GM12878 (cell line): ENCODE measurements around the gene PLSCR1. TPM values are rescaled to one million over a fixed set of nuclear protein-coding genes. Genes with fewer than 3 reads are reported as not detected.

Source experiments
- ATAC-seq: fragments of 200-7000 bp; cut with Tn5 transposase; 3 replicates; pipeline ENCODE4 v1.9.1; 2020; ENCODE audit warnings: mild to moderate bottlenecking, moderate library complexity
- BruUV-seq: library from RNA; stranded (reverse); fragments of 400-500 nt; replicated peaks from 2 replicates; lab custom pipeline; 2021; lab: Mats Ljungman, UMichigan
- CTCF ChIA-PET: fragments of 300-600 bp; sonication (Branson Sonifier 250); formaldehyde crosslinking; extraction: SDS; loops from one replicate; lab custom pipeline; 2021; ENCODE audit warnings: inconsistent platforms; lab: Yijun Ruan, JAX
- POLR2A ChIA-PET: fragments of 350-600 bp; formaldehyde crosslinking; extraction: SDS; loops from one replicate; lab custom pipeline; 2021; ENCODE audit warnings: inconsistent platforms; lab: Charles Lee
- RAD21 ChIA-PET: fragments of 300-600 bp; sonication (Branson Sonifier 250); formaldehyde crosslinking; loops from one replicate; lab custom pipeline; 2023; ENCODE audit warnings: antibody characterized with exemption; ENCODE audit not compliant: unreplicated experiment; lab: Charles Lee
- SMC1A ChIA-PET: fragments of 300-600 bp; sonication (Branson Sonifier 250); formaldehyde crosslinking; loops from one replicate; lab custom pipeline; 2023; ENCODE audit not compliant: unreplicated experiment, uncharacterized antibody; lab: Charles Lee
- DNase-seq: peaks from one replicate; pipeline ENCODE4 v3.0.0-alpha.2; 2011; ENCODE audit warnings: low read depth, low spot score
- FAIRE-seq: peaks from 3 replicates; lab custom pipeline; 2011; peaks lifted over from hg19 to GRCh38; lab: Jason Lieb, UNC
- H2AFZ ChIP-seq: 2 replicates; pipeline ENCODE4 v1.6.0; 2011; ENCODE audit warnings: low read depth, low read length, control low read depth; ENCODE audit not compliant: control insufficient read depth
- H3K27ac ChIP-seq: 2 replicates; pipeline ENCODE4 v1.5.1; 2011; ENCODE audit warnings: control low read depth; ENCODE audit not compliant: control insufficient read depth, insufficient read depth
- H3K27me3 ChIP-seq, 2 experiments: replicated peaks in 1 of 2; 2 replicates each; pipeline versions ENCODE4 v1.6.0 to v1.6.1; 2011; ENCODE audit warnings: low read length in 1 of 2; ENCODE audit not compliant: control insufficient read depth in 2 of 2, insufficient read depth in 2 of 2
- H3K36me3 ChIP-seq, 2 experiments: 2 replicates each; pipeline ENCODE4 v1.5.1; 2011; ENCODE audit warnings: low read length in 1 of 2; ENCODE audit not compliant: control insufficient read depth in 2 of 2, insufficient read depth in 2 of 2
- H3K4me1 ChIP-seq: 2 replicates; pipeline ENCODE4 v1.6.1; 2011; ENCODE audit warnings: mild to moderate bottlenecking, low read length, moderate library complexity, mixed read lengths; ENCODE audit not compliant: control insufficient read depth, insufficient read depth
- H3K4me2 ChIP-seq: 2 replicates; pipeline ENCODE4 v1.6.0; 2011; ENCODE audit warnings: control low read depth; ENCODE audit not compliant: control insufficient read depth, insufficient read depth
- H3K4me3 ChIP-seq: fragments of 200-600 bp; sonication (generic); 2 replicates; pipeline ENCODE4 v1.5.1; 2016
- H3K79me2 ChIP-seq: 2 replicates; pipeline ENCODE4 v1.6.0; 2011; ENCODE audit warnings: low read length; ENCODE audit not compliant: control insufficient read depth, insufficient read depth
- H3K9ac ChIP-seq: 2 replicates; pipeline ENCODE4 v1.8.0; 2011; ENCODE audit warnings: low read length, control low read depth, mixed read lengths; ENCODE audit not compliant: control insufficient read depth, insufficient read depth
- H3K9me3 ChIP-seq: replicated peaks from 3 replicates; pipeline ENCODE4 v1.5.1; 2011; ENCODE audit warnings: mild to moderate bottlenecking, low read length; ENCODE audit not compliant: control insufficient read depth, insufficient read depth
- H4K20me1 ChIP-seq: 2 replicates; pipeline ENCODE4 v1.6.0; 2011; ENCODE audit not compliant: control insufficient read depth, insufficient read depth
- ASH2L ChIP-seq: fragments of 300-600, 200-600 bp; sonication (generic); IDR thresholded peaks from 2 replicates; pipeline ENCODE4 v1.6.1; 2017; ENCODE audit warnings: low read depth, mild to moderate bottlenecking, borderline replicate concordance
- BRCA1 ChIP-seq: IDR thresholded peaks from 2 replicates; pipeline ENCODE4 v1.6.1; 2011; ENCODE audit warnings: low read depth, low read length, improper control_type of control experiment
- CEBPB ChIP-seq, 2 experiments: fragments of 150-350 bp in 1 of 2; IDR thresholded peaks; 2 replicates each; pipeline ENCODE4 v1.6.1; 2012 to 2014; ENCODE audit warnings: low read depth in 2 of 2, low read length in 2 of 2, borderline replicate concordance in 1 of 2, inconsistent platforms in 1 of 2
- CHD4 ChIP-seq: fragments of 200-600 bp; sonication (generic); IDR thresholded peaks from 2 replicates; pipeline ENCODE4 v1.6.1; 2016; ENCODE audit warnings: mild to moderate bottlenecking
- GATAD2B ChIP-seq: fragments of 450-650 bp; conservative IDR thresholded peaks from 2 replicates; pipeline ENCODE4 v1.6.1; 2017; ENCODE audit warnings: low read depth, mild to moderate bottlenecking, moderate library complexity
- HDGF ChIP-seq: fragments of 450-650 bp; IDR thresholded peaks from 2 replicates; pipeline ENCODE4 v1.6.1; 2016; ENCODE audit warnings: antibody characterized with exemption
- JUND ChIP-seq: IDR thresholded peaks from 2 replicates; pipeline ENCODE4 v1.6.1; 2012; ENCODE audit warnings: low read depth, mild to moderate bottlenecking, low read length, improper control_type of control experiment, moderate library complexity
- MYB ChIP-seq: fragments of 150-350 bp; IDR thresholded peaks from 2 replicates; pipeline ENCODE4 v1.6.1; 2014; ENCODE audit warnings: mild to moderate bottlenecking, low read depth, low read length, borderline replicate concordance
- NBN ChIP-seq: fragments of 450-650 bp; IDR thresholded peaks from 2 replicates; pipeline ENCODE4 v1.6.1; 2016
- NFYB ChIP-seq: IDR thresholded peaks from 2 replicates; pipeline ENCODE4 v1.6.1; 2011; ENCODE audit warnings: low read depth, mild to moderate bottlenecking, low read length, improper control_type of control experiment, moderate library complexity; ENCODE audit not compliant: insufficient read depth
- POU2F2 ChIP-seq: IDR thresholded peaks from 3 replicates; pipeline ENCODE4 v1.6.1; 2011; ENCODE audit warnings: low read depth, mild to moderate bottlenecking, low read length, borderline replicate concordance
- RCOR1 ChIP-seq: conservative IDR thresholded peaks from 2 replicates; pipeline ENCODE4 v1.6.1; 2012; ENCODE audit warnings: low read depth, low read length, improper control_type of control experiment
- RUNX3 ChIP-seq: IDR thresholded peaks from 2 replicates; pipeline ENCODE4 v1.6.1; 2012; ENCODE audit warnings: low read length, inconsistent platforms
- STAT3 ChIP-seq: IDR thresholded peaks from 2 replicates; pipeline ENCODE4 v1.6.1; 2011; ENCODE audit warnings: low read depth, low read length, improper control_type of control experiment
- TBL1XR1 ChIP-seq: IDR thresholded peaks from 2 replicates; pipeline ENCODE4 v1.6.1; 2012; ENCODE audit warnings: low read depth, low read length, improper control_type of control experiment
- YBX1 ChIP-seq: fragments of 450-650 bp; IDR thresholded peaks from 2 replicates; pipeline ENCODE4 v1.6.1; 2016; ENCODE audit warnings: antibody characterized with exemption
- ZBED1 ChIP-seq: IDR thresholded peaks from 2 replicates; pipeline ENCODE4 v1.6.1; 2016; ENCODE audit warnings: borderline replicate concordance
- WGBS: methylation state at CpG from one replicate; pipeline ENCODE4 v1.1.6; 2016; ENCODE audit warnings: low lambda C conversion rate; ENCODE audit not compliant: insufficient replicate concordance, insufficient coverage; ENCODE audit errors: missing lambda C conversion rate; 5-methylcytosine and 5-hydroxymethylcytosine counted together
- in situ Hi-C: fragments of 300-500 bp; cut with MboI; formaldehyde crosslinking; loops from 9 replicates; pipeline ENCODE4 v1.14.3; 2018; ENCODE audit warnings: mixed read lengths
- intact Hi-C: fragments of 100-400 bp; cut with micrococcal nuclease; formaldehyde crosslinking; loops from one replicate; pipeline ENCODE4 v1.14.2; 2022; ENCODE audit not compliant: unreplicated experiment
- polyA plus RNA-seq, 11 experiments: library from polyadenylated mRNA; depleted of rRNA in 4 of 11; unstranded in 6 of 11; stranded (reverse) in 5 of 11; fragments of >200 nt; fragmentation: Nextera tagmentation in 4 of 11; fragmentation: Illumina TruSeq in 1 of 11; extraction: Ambion mirVana in 4 of 11; extraction: Trizol in 1 of 11; gene quantifications; 1 replicate in 1 of 11; 2 replicates in 10 of 11; pipeline versions ENCODE4 v1.2.1 to v1.2.3, GENCODE V29; 2011 to 2016; ENCODE audit warnings: inconsistent platforms in 2 of 11, missing spikeins in 2 of 11, low read depth in 1 of 11
- total RNA-seq, 4 experiments: library from RNA; depleted of rRNA in 3 of 4; stranded (reverse); fragments of >200 nt in 3 of 4; fragmentation: Illumina TruSeq in 1 of 4; extraction: Trizol in 1 of 4; gene quantifications; 2 replicates each; pipeline versions ENCODE4 v1.2.1 to v1.2.3, GENCODE V29; 2013 to 2021
- TF ChIP-seq, protein P1 (sequence below): fragments of 450-650 bp; IDR thresholded peaks from 2 replicates; pipeline ENCODE4 v1.6.1; 2016; ENCODE audit warnings: mild to moderate bottlenecking

The PLSCR1 gene
- total and polyA plus RNA-seq, 10 of the 15 experiments (the other 5 are each of a cell fraction or from before 2014, with no cell fraction given): 35.4 to 77.8 (median 41.1) TPM

- Histone ChIP-seq H3K79me2 (no peaks in the 10 kb centered on the region), H4K20me1 (no peaks in the 10 kb centered on the region), H3K36me3 (no peaks in the 10 kb centered on the region), H3K9me3 (no peaks in the 10 kb centered on the region), H3K4me2 (no peak overlapping the region), H3K9ac (no peak overlapping the region), H3K27ac (no peak overlapping the region), H3K4me3 (no peak overlapping the region), H3K4me1 (no peaks in the 10 kb centered on the region), H3K27me3 (no peaks in the 10 kb centered on the region), H2AFZ (no peak overlapping the region)
- ATAC-seq: no peak
- POLR2A ChIA-PET: no interaction called here
- TF ChIP-seq MYB: no peak
- TF ChIP-seq YBX1: no peak
- TF ChIP-seq RUNX3: no peak
- no peak for TF ChIP-seq RCOR1
- TF ChIP-seq JUND: no peak
- TF ChIP-seq HDGF: no peak
- TF ChIP-seq ZBED1: no peak
- TF ChIP-seq NFYB: no peak
- TF ChIP-seq STAT3: no peak
- no peak for FAIRE-seq
- SMC1A ChIA-PET: interaction anchor here (1.0 to 1.6 kb wide), 3 partner anchors 12 to 348 kb away, joined by 3 to 4 read pairs (median 3); no protein-coding TSS in a partner anchor
- in situ Hi-C loops (no loop called here), intact Hi-C loops (no loop called here)
- BruUV-seq: no TSS peak
- CTCF ChIA-PET: interaction anchor here (1.4 kb wide), 1 partner anchor 378 kb away, joined by 5 read pairs; no protein-coding TSS in a partner anchor
- no peak for DNase-seq
- RAD21 ChIA-PET: interaction anchor here (1.3 kb wide), 1 partner anchor 28 kb away, joined by 3 read pairs; no protein-coding TSS in a partner anchor
- 2% methylated on average over 3 of the region's 3 CpGs for WGBS
Observed at GRCh38 chr3:146569314-146569713, 24.9 kb upstream of the PLSCR1 start.

GRCh38 chr3:146566138-146566537, 21.7 kb upstream of the PLSCR1 start:
- no TSS peak for BruUV-seq
- TF ChIP-seq NBN (no peak), ASH2L (no peak), POU2F2 (no peak), TBL1XR1 (no peak), HDGF (no peak), GATAD2B (no peak), BRCA1 (no peak), CHD4 (no peak), CEBPB (IDR thresholded peaks at IDR 0.05; ENCODE audit: borderline replicate concordance in 1 of 2, low read depth in 2 of 2, low read length in 2 of 2) (no peak)
- TF ChIP-seq, protein P1, sequence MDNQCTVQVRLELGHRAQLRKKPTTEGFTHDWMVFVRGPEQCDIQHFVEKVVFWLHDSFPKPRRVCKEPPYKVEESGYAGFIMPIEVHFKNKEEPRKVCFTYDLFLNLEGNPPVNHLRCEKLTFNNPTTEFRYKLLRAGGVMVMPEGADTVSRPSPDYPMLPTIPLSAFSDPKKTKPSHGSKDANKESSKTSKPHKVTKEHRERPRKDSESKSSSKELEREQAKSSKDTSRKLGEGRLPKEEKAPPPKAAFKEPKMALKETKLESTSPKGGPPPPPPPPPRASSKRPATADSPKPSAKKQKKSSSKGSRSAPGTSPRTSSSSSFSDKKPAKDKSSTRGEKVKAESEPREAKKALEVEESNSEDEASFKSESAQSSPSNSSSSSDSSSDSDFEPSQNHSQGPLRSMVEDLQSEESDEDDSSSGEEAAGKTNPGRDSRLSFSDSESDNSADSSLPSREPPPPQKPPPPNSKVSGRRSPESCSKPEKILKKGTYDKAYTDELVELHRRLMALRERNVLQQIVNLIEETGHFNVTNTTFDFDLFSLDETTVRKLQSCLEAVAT: no peak

More at GRCh38 chr3:146566138-146566537, 21.7 kb upstream of the PLSCR1 start:
- H3K36me3 ChIP-seq: no peaks in the 10 kb centered on the region
- ChIA-PET POLR2A (no interaction called here), CTCF (no interaction called here), SMC1A (interaction anchor here (1.0 to 1.5 kb wide), 2 partner anchors 17 to 23 kb away, joined by 3 to 4 read pairs; no protein-coding TSS in a partner anchor), RAD21 (no interaction called here)
- no peaks in the 10 kb centered on the region for H3K4me1 ChIP-seq
- no peak overlapping the region for H3K9ac ChIP-seq
- H2AFZ ChIP-seq: no peak overlapping the region
- H4K20me1 ChIP-seq: no peaks in the 10 kb centered on the region
- no peaks in the 10 kb centered on the region for H3K79me2 ChIP-seq
- ATAC-seq (no peak), FAIRE-seq (no peak), DNase-seq (no peak)
- H3K4me3 ChIP-seq: no peak overlapping the region
- in situ Hi-C loops: no loop called here
- no peak overlapping the region for H3K4me2 ChIP-seq
- intact Hi-C loops: no loop called here
- H3K9me3 ChIP-seq: no peaks in the 10 kb centered on the region; the same call in 2 of the 3 replicates
- no peaks in the 10 kb centered on the region for H3K27me3 ChIP-seq
- no peak overlapping the region for H3K27ac ChIP-seq
